WTC11 (cell line): ENCODE results near the gene BACE2. TPM values are rescaled to one million over a fixed set of nuclear protein-coding genes. Genes with fewer than 3 reads are reported as not detected.

Source experiments
- ATAC-seq: fragments of 200-7000 bp; cut with Tn5 transposase; 2 replicates; pipeline ENCODE4 v1.10.0; 2021; ENCODE audit warnings: mild to moderate bottlenecking, moderate library complexity
- CTCF ChIA-PET: fragments of 300-600 bp; sonication (Branson Sonifier 250); formaldehyde crosslinking; loops from one replicate; lab custom pipeline; 2021; ENCODE audit warnings: antibody characterized with exemption; lab: Charles Lee
- POLR2A ChIA-PET: fragments of 350-600 bp; sonication (Branson Sonifier 250); formaldehyde crosslinking; loops from one replicate; lab custom pipeline; 2021; ENCODE audit warnings: antibody characterized with exemption; lab: Charles Lee
- DNase-seq: peaks from one replicate; pipeline ENCODE4 v3.0.0; 2021; ENCODE audit warnings: low spot score
- H3K27ac Mint-ChIP-seq: 2 replicates; pipeline ENCODE4 v1.8.0; 2021; ENCODE audit warnings: mixed read lengths
- H3K27me3 Mint-ChIP-seq: 2 replicates; pipeline ENCODE4 v1.8.0; 2021; ENCODE audit warnings: low read depth, mild to moderate bottlenecking, moderate library complexity, mixed read lengths
- H3K36me3 Mint-ChIP-seq: 2 replicates; pipeline ENCODE4 v1.8.0; 2021; ENCODE audit warnings: mixed read lengths
- H3K4me1 Mint-ChIP-seq: 2 replicates; pipeline ENCODE4 v1.8.0; 2022; ENCODE audit warnings: mixed read lengths
- H3K4me3 Mint-ChIP-seq: 2 replicates; pipeline ENCODE4 v1.8.0; 2021; ENCODE audit warnings: mild to moderate bottlenecking, moderate library complexity, mixed read lengths
- H3K9me3 Mint-ChIP-seq: 2 replicates; pipeline ENCODE4 v1.8.0; 2021; ENCODE audit warnings: mixed read lengths
- CBFB ChIP-seq: sonication (generic); formaldehyde crosslinking; IDR thresholded peaks from 2 replicates; pipeline ENCODE4 v1.8.1; 2022; ENCODE audit warnings: mild to moderate bottlenecking, low read depth, missing genetic modification reagents
- ELF4 ChIP-seq: sonication (generic); formaldehyde crosslinking; IDR thresholded peaks from 2 replicates; pipeline ENCODE4 v1.8.1; 2022; ENCODE audit warnings: low read depth, mild to moderate bottlenecking, moderate library complexity, missing genetic modification reagents
- GABPB1 ChIP-seq: sonication (generic); formaldehyde crosslinking; IDR thresholded peaks from 2 replicates; pipeline ENCODE4 v1.8.1; 2023; ENCODE audit warnings: mild to moderate bottlenecking, missing genetic modification reagents
- GTF2I ChIP-seq: fragments of 250-450 bp; sonication (Bioruptor Pico); conservative IDR thresholded peaks from 2 replicates; pipeline ENCODE4 v1.4.0; 2021; ENCODE audit warnings: mild to moderate bottlenecking
- MXD4 ChIP-seq: fragments of 250-450 bp; sonication (Bioruptor Pico); IDR thresholded peaks from 2 replicates; pipeline ENCODE4 v1.8.0; 2021; ENCODE audit warnings: mild to moderate bottlenecking, moderate library complexity, borderline replicate concordance
- MYBL2 ChIP-seq: sonication (generic); formaldehyde crosslinking; IDR thresholded peaks from 2 replicates; pipeline ENCODE4 v1.8.1; 2023; ENCODE audit warnings: mild to moderate bottlenecking, moderate library complexity, missing genetic modification reagents
- NFATC4 ChIP-seq: fragments of 250-450 bp; sonication (Bioruptor Pico); IDR thresholded peaks from 2 replicates; pipeline ENCODE4 v1.9.0; 2021; ENCODE audit warnings: mild to moderate bottlenecking
- NR1H2 ChIP-seq: sonication (generic); formaldehyde crosslinking; IDR thresholded peaks from 2 replicates; pipeline ENCODE4 v1.9.0; 2021; ENCODE audit warnings: mild to moderate bottlenecking, moderate library complexity, missing genetic modification reagents
- TCF7 ChIP-seq: sonication (generic); formaldehyde crosslinking; IDR thresholded peaks from 2 replicates; pipeline ENCODE4 v1.8.0; 2022; ENCODE audit warnings: mild to moderate bottlenecking, low read depth, missing genetic modification reagents, moderate library complexity
- ZNF121 ChIP-seq: sonication (generic); formaldehyde crosslinking; IDR thresholded peaks from 2 replicates; pipeline ENCODE4 v1.8.0; 2023; ENCODE audit warnings: missing genetic modification reagents
- ZNF232 ChIP-seq: sonication (generic); formaldehyde crosslinking; IDR thresholded peaks from 2 replicates; pipeline ENCODE4 v1.8.0; 2022; ENCODE audit warnings: mild to moderate bottlenecking, missing genetic modification reagents
- total RNA-seq: library from RNA; stranded (reverse); gene quantifications from 3 replicates; pipeline ENCODE4 v1.2.3, GENCODE V29; 2021
- TF ChIP-seq, protein P1 (sequence below): fragments of 250-450 bp; sonication (Bioruptor Pico); IDR thresholded peaks from 2 replicates; pipeline ENCODE4 v1.9.0; 2021; ENCODE audit warnings: mild to moderate bottlenecking
- TF ChIP-seq, protein P2 (sequence below): sonication (generic); formaldehyde crosslinking; IDR thresholded peaks from 2 replicates; pipeline ENCODE4 v1.8.0; 2023; ENCODE audit warnings: missing genetic modification reagents
- TF ChIP-seq, protein P3 (sequence below): sonication (generic); formaldehyde crosslinking; IDR thresholded peaks from 2 replicates; pipeline ENCODE4 v1.8.1; 2022; ENCODE audit warnings: missing genetic modification reagents, borderline replicate concordance
- TF ChIP-seq, protein P4 (sequence below): fragments of 250-450 bp; sonication (Bioruptor Pico); conservative IDR thresholded peaks from 2 replicates; pipeline ENCODE4 v1.9.0; 2021; ENCODE audit warnings: mild to moderate bottlenecking
- TF ChIP-seq, protein P5 (sequence below): fragments of 250-450 bp; sonication (Bioruptor Pico); IDR thresholded peaks from 2 replicates; pipeline ENCODE4 v1.8.0; 2021; ENCODE audit warnings: mild to moderate bottlenecking
- TF ChIP-seq, protein P6 (sequence below): sonication (generic); formaldehyde crosslinking; IDR thresholded peaks from 2 replicates; pipeline ENCODE4 v1.8.0; 2023; ENCODE audit warnings: mild to moderate bottlenecking, missing genetic modification reagents
- TF ChIP-seq, protein P7 (sequence below): sonication (generic); formaldehyde crosslinking; IDR thresholded peaks from 2 replicates; pipeline ENCODE4 v1.8.1; 2023; ENCODE audit warnings: mild to moderate bottlenecking, missing genetic modification reagents, moderate library complexity
- TF ChIP-seq, protein P8 (sequence below): sonication (generic); formaldehyde crosslinking; IDR thresholded peaks from 2 replicates; pipeline ENCODE4 v1.8.1; 2022; ENCODE audit warnings: mild to moderate bottlenecking, moderate library complexity, missing genetic modification reagents
- TF ChIP-seq, protein P9 (sequence below): sonication (generic); formaldehyde crosslinking; IDR thresholded peaks from 2 replicates; pipeline ENCODE4 v1.8.0; 2022; ENCODE audit warnings: mild to moderate bottlenecking, missing genetic modification reagents

The BACE2 gene
- total RNA-seq, 1 experiment from 2014 or later, result 9.8 TPM

DNA sequence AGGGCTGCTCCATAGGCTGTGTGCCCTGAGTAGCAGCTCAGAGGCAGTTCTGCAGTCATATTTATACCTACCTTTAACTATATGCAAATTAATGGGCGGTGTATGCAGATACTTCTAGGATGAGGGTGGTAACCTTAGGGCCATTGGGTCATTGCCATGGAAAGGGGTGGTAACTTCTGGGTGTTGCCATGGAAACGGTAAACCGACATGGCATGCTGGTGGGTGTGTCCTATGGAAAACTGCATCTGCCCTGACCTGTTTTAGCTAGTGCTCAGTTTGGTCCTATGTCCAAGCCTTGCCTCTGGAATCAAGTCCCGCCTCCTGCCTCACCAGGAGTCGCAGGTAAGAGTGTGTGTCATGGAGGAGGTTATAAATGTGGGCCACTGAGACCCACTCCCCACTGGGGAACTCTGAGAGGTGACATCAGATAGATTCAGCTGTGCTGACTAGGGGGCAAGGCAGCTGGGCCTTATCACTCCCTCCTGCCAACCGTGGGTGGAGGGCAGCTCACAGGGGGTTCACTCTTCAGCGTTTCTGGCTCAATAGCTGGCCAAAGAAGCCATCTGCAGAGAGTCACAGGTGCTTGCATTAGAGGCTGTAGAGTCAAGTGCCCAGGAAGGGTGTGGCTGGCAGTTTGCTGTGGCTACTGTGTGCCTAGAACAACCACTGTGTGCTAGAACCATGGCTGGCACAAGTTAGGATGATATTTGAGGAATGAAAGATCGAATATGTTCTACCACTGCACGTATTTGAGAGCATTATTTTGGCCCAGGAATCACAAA is 19.0 kb downstream of the BACE2 start (continued):
- TF ChIP-seq, protein P1, sequence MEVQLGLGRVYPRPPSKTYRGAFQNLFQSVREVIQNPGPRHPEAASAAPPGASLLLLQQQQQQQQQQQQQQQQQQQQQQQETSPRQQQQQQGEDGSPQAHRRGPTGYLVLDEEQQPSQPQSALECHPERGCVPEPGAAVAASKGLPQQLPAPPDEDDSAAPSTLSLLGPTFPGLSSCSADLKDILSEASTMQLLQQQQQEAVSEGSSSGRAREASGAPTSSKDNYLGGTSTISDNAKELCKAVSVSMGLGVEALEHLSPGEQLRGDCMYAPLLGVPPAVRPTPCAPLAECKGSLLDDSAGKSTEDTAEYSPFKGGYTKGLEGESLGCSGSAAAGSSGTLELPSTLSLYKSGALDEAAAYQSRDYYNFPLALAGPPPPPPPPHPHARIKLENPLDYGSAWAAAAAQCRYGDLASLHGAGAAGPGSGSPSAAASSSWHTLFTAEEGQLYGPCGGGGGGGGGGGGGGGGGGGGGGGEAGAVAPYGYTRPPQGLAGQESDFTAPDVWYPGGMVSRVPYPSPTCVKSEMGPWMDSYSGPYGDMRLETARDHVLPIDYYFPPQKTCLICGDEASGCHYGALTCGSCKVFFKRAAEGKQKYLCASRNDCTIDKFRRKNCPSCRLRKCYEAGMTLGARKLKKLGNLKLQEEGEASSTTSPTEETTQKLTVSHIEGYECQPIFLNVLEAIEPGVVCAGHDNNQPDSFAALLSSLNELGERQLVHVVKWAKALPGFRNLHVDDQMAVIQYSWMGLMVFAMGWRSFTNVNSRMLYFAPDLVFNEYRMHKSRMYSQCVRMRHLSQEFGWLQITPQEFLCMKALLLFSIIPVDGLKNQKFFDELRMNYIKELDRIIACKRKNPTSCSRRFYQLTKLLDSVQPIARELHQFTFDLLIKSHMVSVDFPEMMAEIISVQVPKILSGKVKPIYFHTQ (CRISPR knock-in tag), result no peak
- TF ChIP-seq, protein P2, sequence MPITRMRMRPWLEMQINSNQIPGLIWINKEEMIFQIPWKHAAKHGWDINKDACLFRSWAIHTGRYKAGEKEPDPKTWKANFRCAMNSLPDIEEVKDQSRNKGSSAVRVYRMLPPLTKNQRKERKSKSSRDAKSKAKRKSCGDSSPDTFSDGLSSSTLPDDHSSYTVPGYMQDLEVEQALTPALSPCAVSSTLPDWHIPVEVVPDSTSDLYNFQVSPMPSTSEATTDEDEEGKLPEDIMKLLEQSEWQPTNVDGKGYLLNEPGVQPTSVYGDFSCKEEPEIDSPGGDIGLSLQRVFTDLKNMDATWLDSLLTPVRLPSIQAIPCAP (CRISPR knock-in tag), result no peak
- TF ChIP-seq GABPB1 (CRISPR knock-in tag), result no peak
- TF ChIP-seq, protein P3, sequence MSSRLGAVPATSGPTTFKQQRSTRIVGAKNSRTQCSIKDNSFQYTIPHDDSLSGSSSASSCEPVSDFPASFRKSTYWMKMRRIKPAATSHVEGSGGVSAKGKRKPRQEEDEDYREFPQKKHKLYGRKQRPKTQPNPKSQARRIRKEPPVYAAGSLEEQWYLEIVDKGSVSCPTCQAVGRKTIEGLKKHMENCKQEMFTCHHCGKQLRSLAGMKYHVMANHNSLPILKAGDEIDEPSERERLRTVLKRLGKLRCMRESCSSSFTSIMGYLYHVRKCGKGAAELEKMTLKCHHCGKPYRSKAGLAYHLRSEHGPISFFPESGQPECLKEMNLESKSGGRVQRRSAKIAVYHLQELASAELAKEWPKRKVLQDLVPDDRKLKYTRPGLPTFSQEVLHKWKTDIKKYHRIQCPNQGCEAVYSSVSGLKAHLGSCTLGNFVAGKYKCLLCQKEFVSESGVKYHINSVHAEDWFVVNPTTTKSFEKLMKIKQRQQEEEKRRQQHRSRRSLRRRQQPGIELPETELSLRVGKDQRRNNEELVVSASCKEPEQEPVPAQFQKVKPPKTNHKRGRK, result no peak
- TF ChIP-seq, protein P4, sequence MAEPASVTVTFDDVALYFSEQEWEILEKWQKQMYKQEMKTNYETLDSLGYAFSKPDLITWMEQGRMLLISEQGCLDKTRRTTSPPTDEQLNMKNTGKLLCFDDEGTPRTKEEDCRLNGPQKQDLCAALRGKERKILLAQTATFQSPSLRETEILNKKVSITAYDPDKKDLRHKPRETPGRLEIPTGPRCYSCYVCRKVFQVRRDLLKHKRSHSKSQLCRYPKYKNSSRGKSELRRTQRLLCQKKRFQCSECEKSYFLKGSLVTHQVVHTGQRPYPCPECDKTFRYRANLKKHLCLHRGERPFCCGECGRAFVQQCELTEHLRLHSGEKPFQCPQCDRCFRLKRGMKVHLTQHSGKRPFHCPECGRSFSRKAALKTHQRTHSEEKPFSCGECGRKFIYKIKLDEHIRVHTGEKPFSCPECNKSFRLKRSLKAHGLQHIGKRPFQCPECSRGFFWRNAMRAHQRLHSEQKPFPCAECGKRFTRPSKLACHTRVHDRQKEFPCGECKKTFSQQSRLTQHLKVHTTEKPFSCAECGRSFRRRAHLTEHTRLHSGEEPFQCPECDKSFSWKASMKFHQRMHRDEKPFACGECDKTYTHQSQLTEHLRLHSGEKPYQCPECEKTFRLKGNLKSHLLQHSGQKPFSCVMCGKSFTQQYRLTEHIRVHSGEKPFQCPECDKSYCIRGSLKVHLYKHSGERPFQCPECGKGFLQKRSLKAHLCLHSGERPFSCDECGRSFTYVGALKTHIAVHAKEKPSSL, result no peak

DNA sequence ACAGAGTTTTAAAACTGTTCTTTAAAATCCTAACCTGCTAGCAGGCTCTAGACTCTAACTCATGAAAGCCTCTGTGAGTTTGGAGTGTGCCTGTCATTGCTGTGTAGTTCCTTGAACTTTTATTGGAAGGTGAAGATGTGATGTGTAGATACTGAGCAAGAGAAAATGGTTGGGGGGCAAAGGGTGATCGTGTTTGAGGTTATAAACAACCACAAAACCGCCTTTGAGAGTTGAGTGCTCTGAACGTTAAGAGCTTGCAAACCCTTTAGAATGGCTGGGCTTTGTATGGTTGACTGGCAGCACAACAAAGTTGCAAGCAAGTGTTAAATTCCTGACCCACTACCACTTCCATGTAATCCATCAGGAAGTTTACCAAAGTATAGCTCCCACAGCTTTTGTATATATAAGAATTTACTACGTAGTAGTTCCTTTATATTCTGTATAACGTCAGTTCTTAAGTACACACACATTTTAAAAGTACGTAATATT is 19.6 kb downstream of the BACE2 start:
- Mint-ChIP-seq H3K27me3 (no peaks in the 10 kb centered on the region), H3K4me3 (no peak overlapping the region), H3K36me3 (peaks cover 15% of the 10 kb centered on the region), H3K4me1 (peaks cover 11% of the 10 kb centered on the region), H3K9me3 (peaks cover 31% of the 10 kb centered on the region)
- ATAC-seq (no peak), DNase-seq (no peak)
- ChIA-PET POLR2A (no interaction called here), CTCF (interaction anchor here (0.6 to 2.4 kb wide), 2 partner anchors 17 to 19 kb away, joined by 3 to 12 read pairs; no protein-coding TSS in a partner anchor)
- TF ChIP-seq TCF7 (CRISPR knock-in tag), result no peak
- TF ChIP-seq, protein P5, sequence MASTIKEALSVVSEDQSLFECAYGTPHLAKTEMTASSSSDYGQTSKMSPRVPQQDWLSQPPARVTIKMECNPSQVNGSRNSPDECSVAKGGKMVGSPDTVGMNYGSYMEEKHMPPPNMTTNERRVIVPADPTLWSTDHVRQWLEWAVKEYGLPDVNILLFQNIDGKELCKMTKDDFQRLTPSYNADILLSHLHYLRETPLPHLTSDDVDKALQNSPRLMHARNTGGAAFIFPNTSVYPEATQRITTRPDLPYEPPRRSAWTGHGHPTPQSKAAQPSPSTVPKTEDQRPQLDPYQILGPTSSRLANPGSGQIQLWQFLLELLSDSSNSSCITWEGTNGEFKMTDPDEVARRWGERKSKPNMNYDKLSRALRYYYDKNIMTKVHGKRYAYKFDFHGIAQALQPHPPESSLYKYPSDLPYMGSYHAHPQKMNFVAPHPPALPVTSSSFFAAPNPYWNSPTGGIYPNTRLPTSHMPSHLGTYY (CRISPR knock-in tag), result no peak
- no peak for TF ChIP-seq MXD4 (CRISPR knock-in tag)
- TF ChIP-seq ZNF232 (CRISPR knock-in tag), result no peak
- no peak for TF ChIP-seq ZNF121 (CRISPR knock-in tag)
- no peak for TF ChIP-seq MYBL2 (CRISPR knock-in tag)
- TF ChIP-seq, protein P6, sequence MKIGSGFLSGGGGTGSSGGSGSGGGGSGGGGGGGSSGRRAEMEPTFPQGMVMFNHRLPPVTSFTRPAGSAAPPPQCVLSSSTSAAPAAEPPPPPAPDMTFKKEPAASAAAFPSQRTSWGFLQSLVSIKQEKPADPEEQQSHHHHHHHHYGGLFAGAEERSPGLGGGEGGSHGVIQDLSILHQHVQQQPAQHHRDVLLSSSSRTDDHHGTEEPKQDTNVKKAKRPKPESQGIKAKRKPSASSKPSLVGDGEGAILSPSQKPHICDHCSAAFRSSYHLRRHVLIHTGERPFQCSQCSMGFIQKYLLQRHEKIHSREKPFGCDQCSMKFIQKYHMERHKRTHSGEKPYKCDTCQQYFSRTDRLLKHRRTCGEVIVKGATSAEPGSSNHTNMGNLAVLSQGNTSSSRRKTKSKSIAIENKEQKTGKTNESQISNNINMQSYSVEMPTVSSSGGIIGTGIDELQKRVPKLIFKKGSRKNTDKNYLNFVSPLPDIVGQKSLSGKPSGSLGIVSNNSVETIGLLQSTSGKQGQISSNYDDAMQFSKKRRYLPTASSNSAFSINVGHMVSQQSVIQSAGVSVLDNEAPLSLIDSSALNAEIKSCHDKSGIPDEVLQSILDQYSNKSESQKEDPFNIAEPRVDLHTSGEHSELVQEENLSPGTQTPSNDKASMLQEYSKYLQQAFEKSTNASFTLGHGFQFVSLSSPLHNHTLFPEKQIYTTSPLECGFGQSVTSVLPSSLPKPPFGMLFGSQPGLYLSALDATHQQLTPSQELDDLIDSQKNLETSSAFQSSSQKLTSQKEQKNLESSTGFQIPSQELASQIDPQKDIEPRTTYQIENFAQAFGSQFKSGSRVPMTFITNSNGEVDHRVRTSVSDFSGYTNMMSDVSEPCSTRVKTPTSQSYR (CRISPR knock-in tag), result no peak
- no peak for TF ChIP-seq NFATC4
- TF ChIP-seq, protein P7, sequence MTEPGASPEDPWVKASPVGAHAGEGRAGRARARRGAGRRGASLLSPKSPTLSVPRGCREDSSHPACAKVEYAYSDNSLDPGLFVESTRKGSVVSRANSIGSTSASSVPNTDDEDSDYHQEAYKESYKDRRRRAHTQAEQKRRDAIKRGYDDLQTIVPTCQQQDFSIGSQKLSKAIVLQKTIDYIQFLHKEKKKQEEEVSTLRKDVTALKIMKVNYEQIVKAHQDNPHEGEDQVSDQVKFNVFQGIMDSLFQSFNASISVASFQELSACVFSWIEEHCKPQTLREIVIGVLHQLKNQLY (CRISPR knock-in tag), result no peak
- no peak for TF ChIP-seq NR1H2 (CRISPR knock-in tag)
- no peak for TF ChIP-seq CBFB
- TF ChIP-seq GTF2I, result no peak
- TF ChIP-seq, protein P8, sequence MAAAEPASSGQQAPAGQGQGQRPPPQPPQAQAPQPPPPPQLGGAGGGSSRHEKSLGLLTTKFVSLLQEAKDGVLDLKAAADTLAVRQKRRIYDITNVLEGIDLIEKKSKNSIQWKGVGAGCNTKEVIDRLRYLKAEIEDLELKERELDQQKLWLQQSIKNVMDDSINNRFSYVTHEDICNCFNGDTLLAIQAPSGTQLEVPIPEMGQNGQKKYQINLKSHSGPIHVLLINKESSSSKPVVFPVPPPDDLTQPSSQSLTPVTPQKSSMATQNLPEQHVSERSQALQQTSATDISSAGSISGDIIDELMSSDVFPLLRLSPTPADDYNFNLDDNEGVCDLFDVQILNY (CRISPR knock-in tag), result no peak
- no peak for TF ChIP-seq ELF4 (CRISPR knock-in tag)
- TF ChIP-seq, protein P9, sequence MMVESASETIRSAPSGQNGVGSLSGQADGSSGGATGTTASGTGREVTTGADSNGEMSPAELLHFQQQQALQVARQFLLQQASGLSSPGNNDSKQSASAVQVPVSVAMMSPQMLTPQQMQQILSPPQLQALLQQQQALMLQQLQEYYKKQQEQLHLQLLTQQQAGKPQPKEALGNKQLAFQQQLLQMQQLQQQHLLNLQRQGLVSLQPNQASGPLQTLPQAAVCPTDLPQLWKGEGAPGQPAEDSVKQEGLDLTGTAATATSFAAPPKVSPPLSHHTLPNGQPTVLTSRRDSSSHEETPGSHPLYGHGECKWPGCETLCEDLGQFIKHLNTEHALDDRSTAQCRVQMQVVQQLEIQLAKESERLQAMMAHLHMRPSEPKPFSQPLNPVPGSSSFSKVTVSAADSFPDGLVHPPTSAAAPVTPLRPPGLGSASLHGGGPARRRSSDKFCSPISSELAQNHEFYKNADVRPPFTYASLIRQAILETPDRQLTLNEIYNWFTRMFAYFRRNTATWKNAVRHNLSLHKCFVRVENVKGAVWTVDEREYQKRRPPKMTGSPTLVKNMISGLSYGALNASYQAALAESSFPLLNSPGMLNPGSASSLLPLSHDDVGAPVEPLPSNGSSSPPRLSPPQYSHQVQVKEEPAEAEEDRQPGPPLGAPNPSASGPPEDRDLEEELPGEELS (CRISPR knock-in tag), result no peak
- TF ChIP-seq, all 79 proteins: peak for 0
- H3K27ac Mint-ChIP-seq, result no peak overlapping the region
